GM18517 (cell line): ENCODE results near the gene GTPBP1.

ENCODE experiments used
- ATAC-seq: cut with Tn5 transposase; IDR thresholded peaks from one replicate; pipeline ENCODE4 v1.9.1; 2021; ENCODE audit warnings: mild to moderate bottlenecking, moderate library complexity; ENCODE audit not compliant: unreplicated experiment

Gene GTPBP1

GRCh38 chr22:38782402-38783094, 76.8 kb downstream of the GTPBP1 start:
- ATAC-seq = no peak
